Mucosa of stomach (tissue), 1 donor: ENCODE results near the gene INPP5B.

Source experiments
- H3K27me3 ChIP-seq: one replicate; pipeline ENCODE4 v1.7.0; 2013; ENCODE audit warnings: mild to moderate bottlenecking, low read length; ENCODE audit not compliant: control insufficient read depth, insufficient read depth
- H3K36me3 ChIP-seq: one replicate; pipeline ENCODE4 v1.7.0; 2013; ENCODE audit warnings: low read length; ENCODE audit not compliant: control insufficient read depth, insufficient read depth
- H3K4me1 ChIP-seq: one replicate; pipeline ENCODE4 v1.7.0; 2013; ENCODE audit warnings: mild to moderate bottlenecking, low read length; ENCODE audit not compliant: control insufficient read depth, insufficient read depth
- H3K4me3 ChIP-seq: one replicate; pipeline ENCODE4 v1.7.0; 2013; ENCODE audit warnings: low read length
- H3K9ac ChIP-seq: one replicate; pipeline ENCODE4 v1.7.0; 2013; ENCODE audit warnings: mild to moderate bottlenecking, low read length, moderate library complexity
- H3K9me3 ChIP-seq: one replicate; pipeline ENCODE4 v1.7.0; 2013; ENCODE audit warnings: mild to moderate bottlenecking, low read length, moderate library complexity; ENCODE audit not compliant: control insufficient read depth
- donor health status: Pancreatic carcinoma.

INPP5B gene

DNA sequence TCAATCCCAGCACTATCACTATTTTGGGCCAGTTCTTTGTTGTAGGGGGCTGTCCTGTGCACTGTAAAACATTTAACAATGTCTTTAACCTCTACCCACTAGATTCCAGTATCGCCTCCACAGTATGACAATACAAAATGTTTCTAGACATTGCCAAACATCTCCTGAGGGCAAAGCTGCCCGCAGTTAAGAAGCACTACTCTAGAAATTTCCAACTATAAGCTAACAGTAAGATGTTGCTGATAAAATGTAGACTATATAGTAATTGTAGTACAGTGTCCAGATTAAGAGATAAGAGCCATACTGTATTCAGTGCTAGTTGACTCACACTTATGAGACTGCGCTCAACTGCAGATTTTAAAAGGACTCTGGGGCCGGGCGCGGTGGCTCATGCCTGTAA lies 92.4 kb downstream of the INPP5B start:
- no peaks in the 10 kb centered on the region for H3K27me3 ChIP-seq

DNA sequence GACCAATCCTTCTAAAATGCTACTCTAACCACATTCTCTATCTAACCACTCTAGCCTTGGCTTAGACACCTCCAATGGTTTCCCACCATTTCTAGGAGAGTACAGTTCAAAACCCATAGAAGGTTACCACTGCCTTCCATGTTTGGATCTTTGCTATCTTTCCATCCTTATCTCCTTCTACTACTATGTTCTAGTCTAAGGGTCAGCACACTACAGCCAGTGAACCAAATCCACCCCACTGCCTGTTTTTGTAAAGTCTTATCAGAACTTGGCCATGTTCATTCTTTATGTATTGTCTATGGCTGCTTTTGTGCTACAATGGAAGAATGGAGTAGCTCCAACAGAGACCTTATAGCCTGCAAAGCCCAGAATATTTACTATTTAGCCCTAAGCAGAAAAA lies 93.7 kb downstream of the INPP5B start:
- no peaks in the 10 kb centered on the region for H3K9me3 ChIP-seq
- H3K4me3 ChIP-seq = no peak overlapping the region
- no peak overlapping the region for H3K9ac ChIP-seq
- H3K36me3 ChIP-seq = no peaks in the 10 kb centered on the region
- H3K27me3 ChIP-seq = no peaks in the 10 kb centered on the region
- peaks cover 3% of the 10 kb centered on the region for H3K4me1 ChIP-seq

More for the DNA sequence above, 92.4 kb downstream of the INPP5B start:
- Histone ChIP-seq H3K36me3 (no peaks in the 10 kb centered on the region), H3K9me3 (no peaks in the 10 kb centered on the region), H3K4me1 (peaks cover 9% of the 10 kb centered on the region), H3K4me3 (no peak overlapping the region), H3K9ac (no peak overlapping the region)

DNA sequence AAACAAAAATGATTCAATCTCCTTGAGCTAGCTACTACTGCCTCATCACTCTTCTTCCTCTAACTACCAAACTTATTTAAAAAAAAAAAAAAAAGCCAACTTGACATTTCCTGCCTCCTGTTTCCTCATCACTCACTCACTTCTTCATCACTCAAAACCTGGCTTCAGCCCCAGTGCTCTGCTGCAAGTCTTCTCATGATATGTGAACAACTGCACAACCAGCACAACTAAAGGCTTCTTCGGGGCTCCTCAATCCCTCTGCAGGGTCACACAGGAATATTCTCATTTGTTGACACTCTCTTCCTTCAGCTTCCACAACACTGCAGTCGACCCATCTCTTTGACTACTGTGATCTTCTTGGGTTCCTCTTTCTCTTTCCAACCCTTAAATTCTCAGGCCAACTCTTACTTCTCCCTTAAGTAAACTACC lies 95.1 kb downstream of the INPP5B start:
- H3K4me1 ChIP-seq = peaks cover 3% of the 10 kb centered on the region
- H3K9ac ChIP-seq = no peak overlapping the region
- no peaks in the 10 kb centered on the region for H3K36me3 ChIP-seq
- H3K9me3 ChIP-seq = no peaks in the 10 kb centered on the region
- no peak overlapping the region for H3K4me3 ChIP-seq
- H3K27me3 ChIP-seq = no peaks in the 10 kb centered on the region

DNA sequence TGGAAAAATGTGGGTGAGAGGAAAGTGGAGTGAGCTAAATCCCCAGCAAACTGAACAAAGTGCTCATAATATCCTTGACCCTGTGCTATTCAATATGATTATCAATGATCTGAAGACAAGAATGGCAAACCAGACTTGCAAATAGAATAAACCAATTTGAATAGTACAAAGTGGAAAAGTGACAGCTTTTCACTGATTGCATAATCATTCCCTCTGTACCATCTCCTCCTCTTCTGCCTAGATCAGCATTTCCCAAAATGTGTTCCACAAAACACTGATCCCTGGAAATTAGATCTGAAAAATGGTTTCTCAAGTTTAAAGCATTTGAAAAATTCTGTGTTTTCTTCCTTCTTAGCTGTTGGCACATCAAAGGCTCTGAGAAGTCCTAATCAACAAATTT lies 95.6 kb downstream of the INPP5B start:
- Histone ChIP-seq H3K27me3 (no peaks in the 10 kb centered on the region), H3K9ac (no peak overlapping the region), H3K36me3 (no peaks in the 10 kb centered on the region), H3K4me3 (no peak overlapping the region), H3K4me1 (peaks cover 3% of the 10 kb centered on the region), H3K9me3 (no peaks in the 10 kb centered on the region)

DNA sequence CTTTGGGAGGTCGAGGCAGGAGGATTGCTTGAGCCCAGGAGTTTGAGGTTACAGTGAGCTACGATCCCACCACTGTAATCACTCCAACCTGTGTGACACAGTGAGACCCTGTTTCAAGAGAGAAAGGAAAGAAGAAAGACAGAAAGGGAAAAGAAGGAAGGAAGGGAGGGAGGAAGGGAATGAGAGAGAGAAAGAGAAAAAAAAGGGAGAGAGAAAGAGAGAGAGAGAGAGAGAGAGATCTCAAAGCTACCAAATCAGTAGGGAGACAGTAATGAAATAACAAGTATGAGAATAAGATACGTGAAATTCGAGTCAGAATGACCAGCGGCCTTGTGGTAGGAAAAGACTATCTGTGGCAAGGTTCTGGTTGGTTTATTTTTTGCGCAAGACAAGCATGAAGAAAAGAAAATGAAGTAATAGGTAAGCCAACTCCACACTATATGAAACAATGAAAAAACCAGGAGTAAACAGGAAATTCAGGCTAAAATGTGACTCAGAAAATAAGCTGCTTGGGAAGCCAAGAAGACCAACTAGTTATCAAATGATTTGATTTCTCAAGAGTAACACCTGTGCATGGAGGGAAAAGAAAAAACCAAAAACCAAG lies 96.4 kb downstream of the INPP5B start:
- no peak overlapping the region for H3K9ac ChIP-seq
- peaks cover 3% of the 10 kb centered on the region for H3K4me1 ChIP-seq
- no peaks in the 10 kb centered on the region for H3K36me3 ChIP-seq
- H3K27me3 ChIP-seq = no peaks in the 10 kb centered on the region
- H3K9me3 ChIP-seq = no peaks in the 10 kb centered on the region
- no peak overlapping the region for H3K4me3 ChIP-seq

DNA sequence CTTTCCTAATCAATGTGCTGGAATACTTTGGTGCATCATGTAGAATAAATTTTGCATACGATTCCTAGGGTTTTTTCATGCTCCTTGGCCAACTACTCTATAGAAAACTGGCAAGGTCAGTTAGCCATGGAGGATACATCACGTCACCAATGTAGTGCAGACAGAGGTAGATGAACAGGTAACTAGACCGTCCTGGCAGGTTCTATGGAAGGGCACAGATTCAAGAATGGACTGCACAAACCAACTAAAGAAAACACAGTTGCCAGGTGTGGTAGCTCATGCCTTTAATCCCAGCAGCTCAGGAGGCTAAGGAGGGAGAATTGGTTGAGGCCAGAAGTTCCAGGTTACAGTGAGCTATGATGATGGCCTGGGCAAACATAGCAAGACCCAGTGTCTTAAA lies 97.4 kb downstream of the INPP5B start:
- H3K4me1 ChIP-seq = peaks cover 3% of the 10 kb centered on the region
- H3K4me3 ChIP-seq = no peak overlapping the region
- no peaks in the 10 kb centered on the region for H3K9me3 ChIP-seq
- no peaks in the 10 kb centered on the region for H3K36me3 ChIP-seq
- H3K9ac ChIP-seq = no peak overlapping the region
- no peaks in the 10 kb centered on the region for H3K27me3 ChIP-seq

DNA sequence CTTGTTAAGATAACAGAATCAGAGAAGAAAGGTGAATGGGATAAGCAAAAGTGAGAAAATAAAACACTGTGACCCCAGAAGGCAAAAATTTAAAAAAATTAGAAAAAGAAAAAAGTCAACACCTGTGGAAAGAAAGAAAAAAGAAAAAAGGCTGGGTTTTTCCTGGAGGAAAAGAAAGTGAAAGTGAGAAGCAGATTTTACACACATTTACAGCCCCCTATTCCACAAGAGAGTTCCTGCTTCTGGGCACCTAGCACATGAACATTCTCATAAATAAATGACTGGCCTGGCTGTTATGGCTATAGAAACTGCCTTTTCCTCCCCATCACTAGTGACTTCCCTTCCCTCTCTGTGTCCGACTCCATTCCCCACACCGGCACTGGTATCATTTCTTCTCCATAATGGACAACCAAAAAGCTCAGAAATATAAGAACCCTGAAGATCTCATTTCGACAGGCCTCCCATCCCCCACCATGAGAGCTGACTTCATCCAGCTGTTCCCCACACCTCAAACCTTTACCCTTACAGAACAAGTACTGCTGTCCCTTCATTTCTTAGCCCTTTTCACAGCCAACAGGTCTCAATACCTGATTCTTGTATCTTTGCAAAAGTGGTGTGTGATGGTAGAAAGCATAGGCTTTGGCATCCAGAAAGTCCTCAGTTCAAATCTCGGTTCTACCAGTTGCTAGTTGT lies 100.1 kb downstream of the INPP5B start:
- Histone ChIP-seq H3K27me3 (no peaks in the 10 kb centered on the region), H3K4me3 (no peak overlapping the region), H3K36me3 (no peaks in the 10 kb centered on the region), H3K4me1 (no peaks in the 10 kb centered on the region), H3K9ac (no peak overlapping the region), H3K9me3 (no peaks in the 10 kb centered on the region)

DNA sequence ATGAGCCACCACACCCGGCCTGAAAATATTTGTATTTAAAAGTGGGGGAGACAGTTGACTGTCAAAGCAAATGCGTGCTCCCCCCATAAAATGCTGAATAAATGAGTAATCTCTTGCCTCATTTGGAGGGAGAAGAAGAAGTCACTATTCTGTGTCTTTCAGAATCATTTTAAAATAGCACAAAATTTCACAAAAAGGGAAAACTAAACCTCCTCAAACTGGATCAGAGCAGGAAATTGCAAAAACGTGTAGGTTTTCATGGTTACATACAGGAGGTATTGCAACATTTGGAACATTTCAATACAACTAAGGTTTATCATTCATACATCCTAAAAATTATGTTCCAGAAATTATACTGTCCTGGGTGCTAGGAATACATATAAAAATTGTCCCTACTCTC lies 101.1 kb downstream of the INPP5B start:
- Histone ChIP-seq H3K9me3 (no peaks in the 10 kb centered on the region), H3K27me3 (no peaks in the 10 kb centered on the region), H3K36me3 (no peaks in the 10 kb centered on the region), H3K4me3 (no peak overlapping the region), H3K4me1 (no peaks in the 10 kb centered on the region), H3K9ac (no peak overlapping the region)

DNA sequence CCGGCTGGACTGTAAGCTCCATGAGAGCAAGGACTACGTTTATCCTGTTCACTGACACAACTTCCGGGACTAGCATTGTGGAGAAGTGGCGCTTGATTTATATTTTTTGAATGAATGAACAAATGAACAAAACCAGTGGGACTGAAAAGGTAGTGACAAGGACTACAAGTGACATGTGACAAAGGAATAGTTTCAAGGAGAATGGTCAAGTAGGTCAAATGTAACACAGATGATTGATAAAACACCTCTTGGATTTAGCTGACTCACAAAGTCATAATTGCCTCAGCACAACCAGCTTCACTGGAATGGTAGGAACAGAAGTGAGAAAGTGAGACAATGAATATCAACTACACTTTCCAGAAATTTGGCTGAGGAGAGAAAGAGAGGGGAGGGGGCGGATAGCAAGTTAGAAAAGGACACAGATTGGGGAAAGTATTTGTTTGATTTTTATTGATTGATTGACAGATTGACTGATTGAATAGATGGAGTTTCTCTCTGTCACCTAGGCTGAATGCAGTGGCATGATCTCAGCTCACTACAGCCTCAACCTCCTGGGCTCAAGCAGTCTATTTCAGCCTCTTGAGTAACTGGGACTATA lies 101.7 kb downstream of the INPP5B start:
- H3K4me1 ChIP-seq = no peaks in the 10 kb centered on the region
- no peak overlapping the region for H3K9ac ChIP-seq
- H3K36me3 ChIP-seq = no peaks in the 10 kb centered on the region
- no peaks in the 10 kb centered on the region for H3K9me3 ChIP-seq
- no peak overlapping the region for H3K4me3 ChIP-seq
- no peaks in the 10 kb centered on the region for H3K27me3 ChIP-seq

DNA sequence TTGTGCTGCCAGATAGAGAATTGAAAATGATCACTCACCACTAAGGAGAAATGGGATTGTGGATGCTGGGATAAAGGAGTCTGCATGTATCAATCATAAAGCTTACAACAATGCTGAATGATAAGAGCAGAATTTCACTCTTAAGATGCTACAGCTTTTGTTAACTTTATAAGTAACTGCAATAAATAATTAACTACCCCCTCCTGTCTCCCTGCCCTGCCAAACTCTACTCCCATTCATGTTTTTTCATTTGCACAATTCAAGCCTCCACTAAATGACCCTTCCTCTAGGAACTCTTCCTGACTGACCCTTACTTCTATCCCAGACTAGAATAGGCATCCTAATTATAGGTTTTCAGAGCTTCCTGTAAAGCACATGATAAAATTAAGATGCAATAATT lies 102.3 kb downstream of the INPP5B start:
- no peaks in the 10 kb centered on the region for H3K9me3 ChIP-seq
- no peaks in the 10 kb centered on the region for H3K4me1 ChIP-seq
- H3K9ac ChIP-seq = no peak overlapping the region
- H3K36me3 ChIP-seq = no peaks in the 10 kb centered on the region
- no peaks in the 10 kb centered on the region for H3K27me3 ChIP-seq
- no peak overlapping the region for H3K4me3 ChIP-seq

DNA sequence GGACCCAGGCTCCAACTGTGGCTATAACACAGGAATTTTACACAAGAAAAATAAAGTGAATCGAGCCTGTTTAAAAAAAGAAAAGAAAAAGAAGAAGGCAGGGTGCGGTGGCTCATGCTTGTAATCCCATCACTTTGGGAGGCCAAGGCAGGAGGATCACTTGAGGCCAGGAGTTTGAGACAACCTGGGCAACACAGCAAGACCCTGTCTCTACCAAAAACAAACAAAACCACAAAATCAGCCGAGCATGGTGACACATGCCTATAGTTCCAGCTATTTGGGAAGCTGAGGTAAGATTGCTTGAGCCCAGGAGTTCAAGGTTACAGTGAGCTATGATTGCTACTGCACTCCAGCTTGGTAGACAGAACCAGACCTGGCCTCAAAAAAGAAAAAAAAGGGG lies 105.2 kb downstream of the INPP5B start:
- no peaks in the 10 kb centered on the region for H3K36me3 ChIP-seq
- H3K27me3 ChIP-seq = no peaks in the 10 kb centered on the region
- no peaks in the 10 kb centered on the region for H3K4me1 ChIP-seq
- no peak overlapping the region for H3K4me3 ChIP-seq
- H3K9me3 ChIP-seq = no peaks in the 10 kb centered on the region
- H3K9ac ChIP-seq = no peak overlapping the region

DNA sequence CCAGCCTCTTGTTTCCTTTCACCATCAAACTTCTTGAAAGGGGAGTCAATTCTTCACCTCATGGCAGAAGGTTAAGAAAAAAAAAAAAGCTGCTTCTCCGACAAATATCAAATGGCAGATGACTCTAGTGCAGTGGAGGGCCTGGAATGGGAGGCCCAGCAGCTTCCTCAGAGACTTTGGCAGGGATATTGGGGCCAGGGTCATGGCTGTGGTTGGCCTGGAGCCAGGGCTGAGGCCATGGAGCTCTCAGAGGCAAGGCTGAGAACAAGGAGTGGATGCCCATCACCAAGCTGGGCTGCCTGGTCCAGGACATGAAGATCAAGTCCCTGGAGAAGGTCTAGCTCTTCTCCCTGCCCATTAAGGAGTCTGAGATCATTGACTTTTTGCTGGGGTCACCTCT lies 106.1 kb downstream of the INPP5B start:
- no peak overlapping the region for H3K9ac ChIP-seq
- no peaks in the 10 kb centered on the region for H3K9me3 ChIP-seq
- H3K4me1 ChIP-seq = no peaks in the 10 kb centered on the region
- no peaks in the 10 kb centered on the region for H3K36me3 ChIP-seq
- H3K27me3 ChIP-seq = no peaks in the 10 kb centered on the region
- H3K4me3 ChIP-seq = no peak overlapping the region
